Retinal pigment epithelial cell (primary cell): ENCODE measurements around the gene GPRIN1.
A peak's percentile ranks its signal among the peaks of the same experiment; 100 is the strongest.

Experiments used
- DNase-seq: peaks from one replicate; pipeline ENCODE4 v3.0.0-alpha.2; 2010; ENCODE audit warnings: low read depth
- H3K4me3 ChIP-seq: 2 replicates; pipeline ENCODE4 v1.5.1; 2011; ENCODE audit warnings: mild to moderate bottlenecking, low read length, control low read depth, moderate library complexity
- CTCF ChIP-seq: conservative IDR thresholded peaks from 2 replicates; pipeline ENCODE4 v1.5.1; 2011; ENCODE audit warnings: low read depth, low read length, control low read depth, inconsistent platforms

GPRIN1 gene

DNA sequence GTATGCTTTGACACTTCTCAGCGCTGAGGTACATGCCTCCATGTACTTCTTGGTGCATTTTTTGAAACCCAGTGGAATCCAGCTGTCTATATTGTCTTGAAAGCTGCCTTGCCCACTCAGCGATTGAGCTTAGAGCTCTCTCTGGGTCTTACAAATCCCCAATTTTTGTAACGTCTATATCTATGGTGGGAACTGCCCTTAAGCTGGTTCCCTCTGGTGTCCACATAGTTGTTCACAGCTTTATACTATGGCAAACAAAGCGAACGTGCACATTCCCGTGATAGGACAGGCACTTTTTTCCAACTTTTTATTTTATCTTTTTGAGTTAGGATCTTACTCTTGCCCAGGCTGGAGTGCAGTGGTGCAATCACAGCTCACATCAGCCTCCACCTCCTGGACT, 39.9 kb downstream of the GPRIN1 start:
- no peak overlapping the region for H3K4me3 ChIP-seq
- DNase-seq = no peak
- peak; percentile 22 for TF ChIP-seq CTCF

GRCh38 chr5:176568657-176569056, 41.3 kb downstream of the GPRIN1 start:
- no peak for TF ChIP-seq CTCF
- H3K4me3 ChIP-seq = no peak overlapping the region
- DNase-seq = no peak

DNA sequence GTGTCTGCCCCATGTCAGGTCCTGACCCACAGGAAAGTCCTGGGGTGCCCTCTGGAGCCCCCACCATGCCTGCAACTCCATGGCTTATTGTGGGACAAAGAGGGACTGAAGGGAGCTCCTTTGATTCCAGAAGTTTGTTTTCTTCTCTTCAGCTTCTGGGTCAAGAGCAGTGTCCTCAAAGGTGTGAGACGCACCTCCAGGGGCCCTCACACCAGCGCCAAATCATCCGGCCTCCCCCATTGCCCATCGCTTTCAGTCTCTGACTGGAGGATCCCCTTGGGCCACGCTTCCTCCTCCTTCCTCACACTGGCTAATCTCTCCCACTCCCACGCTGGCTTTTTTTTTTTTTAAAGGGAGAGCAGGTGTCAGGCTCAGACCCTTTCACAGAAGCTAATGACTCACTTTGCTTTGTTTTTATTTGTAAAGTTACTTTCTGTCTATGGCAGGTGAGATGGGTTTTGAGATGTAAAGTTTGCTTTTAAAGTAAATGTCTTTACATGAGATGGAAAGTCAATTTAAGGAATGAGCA, 44.1 kb downstream of the GPRIN1 start:
- no peak overlapping the region for H3K4me3 ChIP-seq
- no peak for TF ChIP-seq CTCF
- no peak for DNase-seq

DNA sequence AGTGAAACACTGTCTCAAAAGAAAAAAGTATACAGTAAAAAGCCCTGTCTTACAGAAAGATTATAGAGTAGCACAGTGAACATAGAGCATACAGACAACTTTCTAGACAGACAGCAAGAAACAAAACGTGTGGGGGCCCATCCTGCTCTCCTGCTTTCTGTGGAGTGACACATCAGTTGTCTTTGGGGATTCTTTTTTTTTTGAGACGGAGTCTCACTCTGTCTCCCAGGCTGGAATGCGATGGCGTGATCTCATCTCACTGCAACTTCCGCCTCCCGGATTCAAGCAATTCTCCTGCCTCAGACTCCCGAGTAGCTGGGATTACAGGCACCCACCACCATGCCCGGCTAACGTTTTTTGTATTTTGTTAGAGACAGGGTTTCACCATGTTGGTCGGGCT, 46.0 kb downstream of the GPRIN1 start:
- DNase-seq = no peak
- H3K4me3 ChIP-seq = no peak overlapping the region
- no peak for TF ChIP-seq CTCF

DNA sequence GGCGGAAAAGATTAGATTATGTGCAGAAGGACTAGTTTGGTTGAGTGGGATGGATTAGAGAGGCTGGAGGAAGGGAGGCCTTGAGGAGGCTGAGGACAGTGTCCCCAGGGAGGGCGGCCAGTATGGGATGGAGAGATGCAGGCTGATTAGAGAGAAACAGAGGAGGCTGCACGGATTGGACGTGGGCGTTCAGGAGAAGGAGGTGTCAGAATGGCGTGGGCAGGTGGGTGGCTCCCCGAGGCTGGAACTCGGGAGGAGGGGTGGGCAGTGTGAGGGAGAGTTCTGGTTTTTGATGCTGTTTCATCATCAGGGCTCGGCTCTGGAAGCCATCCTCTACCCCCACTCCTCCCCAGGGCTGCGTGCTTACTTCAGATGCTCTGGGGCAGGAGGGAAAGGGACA, 47.8 kb downstream of the GPRIN1 start:
- TF ChIP-seq CTCF = no peak
- no peak for DNase-seq
- no peak overlapping the region for H3K4me3 ChIP-seq

- no peak for DNase-seq
- H3K4me3 ChIP-seq = no peak overlapping the region
- no peak for TF ChIP-seq CTCF
Observed at GRCh38 chr5:176561259-176561658, 48.7 kb downstream of the GPRIN1 start.

GRCh38 chr5:176560364-176560763, 49.6 kb downstream of the GPRIN1 start:
- no peak for DNase-seq
- TF ChIP-seq CTCF = no peak
- no peak overlapping the region for H3K4me3 ChIP-seq
